Measurements from ENCODE around the gene COQ8A. TPM values are rescaled to one million over a fixed set of nuclear protein-coding genes. Genes with fewer than 3 reads are reported as not detected.
"Not testable (repeated sequence)": the region's sequence is repeated elsewhere in the genome, so short reads cannot be mapped to it uniquely, and the experiment has no call there.

COQ8A gene
- total RNA-seq, 2 experiments from 2014 or later: 25.3 to 27.2 TPM

- DNase-seq (no peak), ATAC-seq (no peak)
- H3K4me3 Mint-ChIP-seq: no peak overlapping the region
- no peak for TF ChIP-seq CTCF (IDR thresholded peaks at IDR 0.05)
- H3K36me3 Mint-ChIP-seq (ENCODE audit: low read depth): peaks cover 5% of the 10 kb centered on the region
- H3K27ac Mint-ChIP-seq: no peak overlapping the region
- intact Hi-C loops (cut with micrococcal nuclease): no loop called here
- ChIA-PET CTCF (no interaction called here), POLR2A (no interaction called here)
- peaks cover 27% of the 10 kb centered on the region for H3K4me1 Mint-ChIP-seq (ENCODE audit: low read depth)
- H3K9me3 Mint-ChIP-seq: peaks cover 4% of the 10 kb centered on the region
- no peaks in the 10 kb centered on the region for H3K27me3 Mint-ChIP-seq
Measured at GRCh38 chr1:226952118-226952441, 12.0 kb downstream of the COQ8A start.

DNA sequence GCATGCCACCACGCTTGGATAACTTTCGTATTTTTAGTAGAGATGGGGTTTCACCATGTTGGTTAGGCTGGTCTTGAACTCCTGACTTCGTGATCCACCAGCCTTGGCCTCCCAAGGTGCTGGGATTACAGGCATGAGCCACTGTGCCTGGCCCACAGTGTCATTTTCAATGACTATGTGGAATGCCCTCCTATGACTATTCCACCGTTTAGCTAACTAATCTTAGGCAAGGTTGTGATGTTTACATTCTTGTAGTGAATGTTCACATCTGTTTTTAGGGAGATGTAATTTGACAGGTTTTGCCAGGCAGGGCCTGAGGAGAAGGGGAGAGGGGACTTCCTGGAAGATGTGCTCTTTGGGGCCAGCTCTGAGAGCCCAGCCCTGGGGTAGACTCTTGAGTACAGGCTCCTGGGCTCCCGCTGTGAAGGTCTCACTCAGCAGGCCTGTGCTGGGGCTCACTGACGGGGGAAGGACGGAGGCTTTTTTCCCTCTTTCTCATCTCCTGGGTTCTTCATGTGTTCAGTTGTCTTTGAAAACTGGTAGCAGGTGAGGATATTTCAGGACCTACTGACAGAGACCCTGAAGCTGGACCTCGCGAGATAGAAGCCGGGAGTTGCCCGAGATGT is 13.2 kb downstream of the COQ8A start:
- TF ChIP-seq CTCF (IDR thresholded peaks at IDR 0.05): no peak
- peaks cover 9% of the 10 kb centered on the region for H3K36me3 Mint-ChIP-seq (ENCODE audit: low read depth)
- H3K9me3 Mint-ChIP-seq: peaks cover 3% of the 10 kb centered on the region
- DNase-seq (no peak), ATAC-seq (no peak)
- peaks cover 33% of the 10 kb centered on the region for H3K4me1 Mint-ChIP-seq (ENCODE audit: low read depth)
- H3K4me3 Mint-ChIP-seq: no peak overlapping the region
- H3K27ac Mint-ChIP-seq: no peak overlapping the region
- POLR2A ChIA-PET: no interaction called here
- H3K27me3 Mint-ChIP-seq: no peaks in the 10 kb centered on the region
- CTCF ChIA-PET: no interaction called here
- intact Hi-C loops (cut with micrococcal nuclease): no loop called here

DNA sequence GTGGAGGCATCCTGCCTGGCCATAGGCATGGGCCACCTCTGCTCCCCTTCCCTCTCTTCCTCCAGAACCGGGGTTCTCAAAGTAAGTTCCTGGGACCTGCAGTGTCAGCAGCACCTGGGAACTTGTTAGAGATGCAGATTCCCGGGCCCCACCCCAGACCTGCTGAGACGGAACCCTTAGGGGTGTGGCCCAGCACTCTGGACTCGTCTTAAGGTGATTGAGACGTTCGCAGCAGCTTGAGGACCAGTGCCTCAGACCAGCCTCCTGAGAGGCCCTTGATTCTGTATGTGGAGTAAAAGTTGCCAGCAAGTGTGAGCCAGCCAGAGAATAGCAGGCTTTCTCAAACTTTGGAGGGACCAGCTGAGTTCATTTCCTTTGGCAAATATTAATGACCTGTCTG is 14.2 kb downstream of the COQ8A start:
- Mint-ChIP-seq H3K4me3 (no peak overlapping the region), H3K4me1 (ENCODE audit: low read depth) (peaks cover 37% of the 10 kb centered on the region), H3K9me3 (peaks cover 3% of the 10 kb centered on the region), H3K27me3 (no peaks in the 10 kb centered on the region), H3K27ac (no peak overlapping the region), H3K36me3 (ENCODE audit: low read depth) (peaks cover 9% of the 10 kb centered on the region)
- ChIA-PET CTCF (no interaction called here), POLR2A (no interaction called here)
- TF ChIP-seq CTCF (IDR thresholded peaks at IDR 0.05): no peak
- intact Hi-C loops (cut with micrococcal nuclease): no loop called here
- DNase-seq (no peak), ATAC-seq (no peak)

GRCh38 chr1:226954777-226955176 is 14.7 kb downstream of the COQ8A start:
- intact Hi-C loops (cut with micrococcal nuclease): no loop called here
- H3K36me3 Mint-ChIP-seq (ENCODE audit: low read depth): peaks cover 11% of the 10 kb centered on the region
- H3K4me3 Mint-ChIP-seq: no peak overlapping the region
- POLR2A ChIA-PET: no interaction called here
- CTCF ChIA-PET: no interaction called here
- no peak for TF ChIP-seq CTCF (IDR thresholded peaks at IDR 0.05)
- no peak for DNase-seq
- peaks cover 5% of the 10 kb centered on the region for H3K9me3 Mint-ChIP-seq
- H3K27ac Mint-ChIP-seq: no peak overlapping the region
- ATAC-seq: no peak
- peaks cover 36% of the 10 kb centered on the region for H3K4me1 Mint-ChIP-seq (ENCODE audit: low read depth)
- no peaks in the 10 kb centered on the region for H3K27me3 Mint-ChIP-seq

DNA sequence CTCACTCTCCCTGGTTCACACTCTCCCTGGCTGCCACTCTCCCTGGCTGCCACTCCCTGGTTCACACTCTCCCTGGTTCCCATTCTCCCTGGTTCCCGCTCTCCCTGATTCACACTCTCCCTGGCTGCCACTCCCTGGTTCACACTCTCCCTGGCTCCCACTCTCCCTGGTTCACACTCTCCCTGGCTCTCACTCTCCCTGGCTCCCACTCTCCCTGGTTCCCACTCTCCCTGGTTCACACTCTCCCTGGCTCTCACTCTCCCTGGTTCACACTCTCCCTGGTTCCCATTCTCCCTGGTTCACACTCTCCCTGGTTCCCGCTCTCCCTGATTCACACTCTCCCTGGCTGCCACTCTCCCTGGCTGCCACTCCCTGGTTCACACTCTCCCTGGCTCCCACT is 15.8 kb downstream of the COQ8A start:
- H3K36me3 Mint-ChIP-seq (ENCODE audit: low read depth): peaks cover 11% of the 10 kb centered on the region
- H3K27ac Mint-ChIP-seq; H3K4me3 Mint-ChIP-seq; ATAC-seq; intact Hi-C loops (cut with micrococcal nuclease); CTCF ChIA-PET; H3K9me3 Mint-ChIP-seq; DNase-seq; POLR2A ChIA-PET; H3K27me3 Mint-ChIP-seq: not testable (repeated sequence)
- peaks cover 35% of the 10 kb centered on the region for H3K4me1 Mint-ChIP-seq (ENCODE audit: low read depth)

All from activated CD8-positive, alpha-beta T cell treated with anti-CD3 and anti-CD28 coated beads for 36 hours (primary cell).